ENCODE data around the gene UBE2E2.

- TF ChIP-seq GATA2 (IDR thresholded peaks at IDR 0.05; ENCODE audit: low read depth, low read length) (no peak), GATA3 (IDR thresholded peaks at IDR 0.05; ENCODE audit: low read depth, low read length) (no peak)
Observed at GRCh38 chr3:23612296-23612891, 409.3 kb downstream of the UBE2E2 start.

Measured in SH-SY5Y (cell line).